NCI-H2196 (cell line): ENCODE data around the gene LZTR1.
"Not testable (repeated sequence)": the region's sequence is repeated elsewhere in the genome, so short reads cannot be mapped to it uniquely, and the experiment has no call there.

ENCODE experiments used
- DNase-seq: peaks from one replicate; lab custom pipeline; 2025; ENCODE audit not compliant: unreplicated experiment; lab: John Stamatoyannopoulos, UW

The LZTR1 gene

GRCh38 chr22:20995329-20996030, 13.4 kb downstream of the LZTR1 start:
- DNase-seq: no peak

GRCh38 chr22:20996031-20996410, 13.9 kb downstream of the LZTR1 start:
- no peak for DNase-seq

- no peak for DNase-seq
Observed at GRCh38 chr22:20996598-20997535, 14.8 kb downstream of the LZTR1 start.

GRCh38 chr22:20997536-20998257, 15.6 kb downstream of the LZTR1 start:
- no peak for DNase-seq

- no peak for DNase-seq
Observed at GRCh38 chr22:20998411-20999336, 16.6 kb downstream of the LZTR1 start.

- no peak for DNase-seq
Observed at GRCh38 chr22:20999350-21000206, 17.5 kb downstream of the LZTR1 start.

- DNase-seq: no peak
Observed at GRCh38 chr22:21000207-21000986, 18.3 kb downstream of the LZTR1 start.

- DNase-seq: no peak
Observed at GRCh38 chr22:21000987-21001600, 19.0 kb downstream of the LZTR1 start.

- DNase-seq: peak; percentile 84
Observed at GRCh38 chr22:21001601-21002325, 19.7 kb downstream of the LZTR1 start, which contains the start of gene THAP7. Gene THAP7, minus strand, starts transcription at chr22:21002118. Its CDS starts 207 bp downstream, at chr22:21001911.

- DNase-seq: no peak
Observed at GRCh38 chr22:21003782-21004181, 21.7 kb downstream of the LZTR1 start.

GRCh38 chr22:21009208-21009607, 27.1 kb downstream of the LZTR1 start:
- not testable (repeated sequence) for DNase-seq

- DNase-seq: no peak
Observed at GRCh38 chr22:21009638-21010425, 27.7 kb downstream of the LZTR1 start.

- DNase-seq: no peak
Observed at GRCh38 chr22:21010426-21011113, 28.5 kb downstream of the LZTR1 start.

- DNase-seq: no peak
Observed at GRCh38 chr22:21012446-21013407, 30.6 kb downstream of the LZTR1 start.

GRCh38 chr22:21013657-21014201, 31.6 kb downstream of the LZTR1 start:
- DNase-seq: no peak
